NCI-H2227 treated with DMSO at 0.1 percent for 48 hours (cell line): ENCODE results near the gene GNB1.

Source experiments
- DNase-seq: peaks from one replicate; lab custom pipeline; 2025; lab: John Stamatoyannopoulos, UW

Gene GNB1

GRCh38 chr1:1825217-1825616 lies 65.7 kb downstream of the GNB1 start:
- no peak for DNase-seq

DNA sequence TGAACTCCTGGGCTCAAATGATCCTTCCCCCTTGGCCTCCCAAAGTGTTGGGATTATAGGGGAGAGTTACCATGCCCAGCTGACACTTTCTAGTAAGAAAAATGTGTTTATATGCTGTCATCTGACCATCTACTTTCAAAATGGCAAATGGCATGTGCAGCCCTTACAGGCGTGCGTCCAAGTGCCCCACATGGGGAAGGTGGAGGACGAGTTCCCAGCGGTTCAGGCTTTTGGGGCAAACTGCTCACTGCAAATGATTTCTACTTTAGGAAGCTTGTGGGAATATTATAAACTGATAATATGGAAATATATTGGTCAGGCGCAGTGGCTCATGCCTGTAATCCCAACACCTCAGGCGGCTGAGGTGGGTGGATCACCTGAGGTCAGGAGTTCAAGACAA lies 71.1 kb downstream of the GNB1 start:
- no peak for DNase-seq

DNA sequence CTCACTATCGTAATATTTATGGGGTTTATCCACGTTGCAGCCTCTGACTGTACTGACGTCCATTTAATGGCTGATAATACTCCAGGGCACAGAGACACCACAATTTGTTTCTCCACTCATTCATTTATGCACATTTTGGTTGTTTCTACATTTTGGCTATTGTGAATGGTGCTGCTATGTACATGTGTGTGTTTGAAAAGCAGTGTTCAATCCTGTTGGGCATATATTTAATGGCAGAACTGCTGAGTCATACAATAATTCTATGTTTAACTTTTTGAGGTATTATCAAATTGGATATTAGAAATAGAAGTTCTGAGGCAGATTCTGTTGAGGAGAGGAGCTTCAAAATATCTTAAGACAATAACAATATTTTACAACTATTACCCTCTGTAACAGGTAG lies 73.7 kb downstream of the GNB1 start:
- no peak for DNase-seq

- DNase-seq, result no peak
These were observed 75.1 kb downstream of the GNB1 start for GRCh38 chr1:1815606-1816281.

GRCh38 chr1:1809489-1809888 lies 81.4 kb downstream of the GNB1 start:
- no peak for DNase-seq

DNA sequence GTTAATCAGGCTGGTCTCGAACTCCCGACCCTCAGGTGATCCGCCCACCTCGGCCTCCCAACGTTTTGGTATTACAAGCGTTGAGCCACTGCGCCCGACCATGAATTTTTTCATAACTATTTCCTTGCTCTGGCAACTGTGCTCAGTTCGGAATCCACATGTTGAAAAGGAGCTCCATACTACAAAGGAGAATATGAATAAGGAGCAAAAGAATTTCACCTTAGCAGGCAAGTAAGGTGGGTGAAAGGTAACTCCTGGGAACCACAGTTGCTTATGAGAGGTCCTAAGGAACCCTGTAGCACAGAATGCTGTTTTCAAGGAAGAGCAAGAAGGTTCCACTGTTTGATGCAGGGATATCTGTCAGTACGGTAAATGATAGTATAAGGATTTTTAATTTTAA lies 82.7 kb downstream of the GNB1 start:
- DNase-seq, result no peak

- DNase-seq, result no peak
These were observed 84.0 kb downstream of the GNB1 start for GRCh38 chr1:1806890-1807289.

GRCh38 chr1:1804301-1804700 lies 86.6 kb downstream of the GNB1 start:
- no peak for DNase-seq

GRCh38 chr1:1802871-1803270 lies 88.0 kb downstream of the GNB1 start:
- no peak for DNase-seq

DNA sequence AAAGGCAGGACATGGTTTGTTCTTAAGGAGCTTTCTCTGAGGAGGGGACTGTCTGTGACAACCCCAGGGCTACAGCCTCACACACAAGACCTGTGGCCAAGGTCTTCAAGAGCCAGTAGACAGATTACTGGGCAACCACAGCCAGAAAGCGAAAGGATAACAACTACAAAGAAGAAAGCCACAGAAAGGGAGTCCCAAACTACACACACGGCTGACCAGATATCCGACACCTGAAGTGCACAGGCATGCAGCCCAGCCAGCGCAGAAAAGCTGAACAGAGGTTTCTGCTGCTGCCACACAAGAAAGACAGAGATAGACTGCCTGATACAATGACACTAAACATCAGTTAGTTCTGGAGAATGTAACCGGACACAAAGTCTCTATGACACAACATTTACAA lies 91.2 kb downstream of the GNB1 start:
- DNase-seq, result no peak

GRCh38 chr1:1797731-1798341 lies 93.1 kb downstream of the GNB1 start:
- DNase-seq, result no peak

DNA sequence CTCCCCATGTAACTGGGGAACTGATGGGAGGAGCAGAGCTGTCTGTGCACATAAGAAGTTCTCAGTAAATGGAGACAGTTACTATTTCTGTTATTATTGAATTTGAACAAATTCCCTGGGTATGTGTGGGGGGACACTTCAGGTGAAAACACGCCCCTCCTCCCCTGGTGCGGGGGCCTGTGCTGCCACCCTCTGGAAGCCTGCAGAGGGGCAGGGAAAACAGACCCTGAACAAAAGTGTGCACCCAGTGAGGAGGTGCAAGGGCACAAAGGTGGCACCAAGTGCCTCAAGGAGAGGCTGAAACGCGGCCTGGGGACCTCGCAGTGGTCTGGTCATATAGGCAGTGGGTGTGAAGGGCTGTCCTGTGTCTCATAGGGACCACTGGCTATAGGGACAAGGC lies 94.4 kb downstream of the GNB1 start:
- no peak for DNase-seq

DNA sequence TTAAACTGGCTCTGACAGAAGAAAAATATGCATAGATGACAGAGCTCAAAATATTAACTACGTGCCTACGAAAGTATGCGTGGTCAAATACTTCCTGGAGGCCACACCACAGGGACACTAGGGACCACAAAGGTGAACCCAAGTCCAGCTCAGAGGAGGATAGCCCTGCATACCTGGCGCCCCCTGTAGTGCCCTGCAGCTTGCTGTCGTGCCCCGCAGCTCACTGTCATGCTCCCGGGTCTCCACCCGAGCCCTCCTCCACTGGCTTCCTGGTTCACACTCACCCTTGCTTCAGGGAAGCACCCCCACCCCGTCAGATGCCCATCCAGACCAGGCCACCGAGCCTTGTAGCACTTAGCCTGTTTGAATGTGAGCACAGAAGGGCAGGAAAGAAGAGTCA lies 95.9 kb downstream of the GNB1 start:
- no peak for DNase-seq

- no peak for DNase-seq
These were observed 97.2 kb downstream of the GNB1 start for GRCh38 chr1:1793481-1794244.

- no peak for DNase-seq
These were observed 102.0 kb downstream of the GNB1 start for GRCh38 chr1:1788646-1789431.

DNA sequence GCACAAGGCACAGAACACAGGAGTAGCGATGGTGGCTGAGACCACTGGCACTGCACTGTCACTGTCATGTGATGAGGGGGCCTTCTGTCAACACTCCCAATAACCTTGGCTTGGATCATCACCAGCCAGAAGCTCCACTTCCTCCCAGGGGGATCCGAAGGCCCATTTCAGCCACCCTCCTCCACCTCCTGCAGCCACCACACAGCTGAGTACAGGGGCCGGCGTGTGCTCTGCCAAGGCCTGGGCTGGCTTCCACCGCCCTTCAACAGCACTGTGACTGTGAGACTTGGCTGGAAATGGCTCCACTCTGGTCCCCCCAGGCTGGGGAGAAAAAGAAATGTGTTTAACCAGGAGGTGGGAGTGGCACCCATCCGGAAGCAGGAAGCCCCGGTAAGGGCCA lies 102.8 kb downstream of the GNB1 start:
- DNase-seq, result no peak

DNA sequence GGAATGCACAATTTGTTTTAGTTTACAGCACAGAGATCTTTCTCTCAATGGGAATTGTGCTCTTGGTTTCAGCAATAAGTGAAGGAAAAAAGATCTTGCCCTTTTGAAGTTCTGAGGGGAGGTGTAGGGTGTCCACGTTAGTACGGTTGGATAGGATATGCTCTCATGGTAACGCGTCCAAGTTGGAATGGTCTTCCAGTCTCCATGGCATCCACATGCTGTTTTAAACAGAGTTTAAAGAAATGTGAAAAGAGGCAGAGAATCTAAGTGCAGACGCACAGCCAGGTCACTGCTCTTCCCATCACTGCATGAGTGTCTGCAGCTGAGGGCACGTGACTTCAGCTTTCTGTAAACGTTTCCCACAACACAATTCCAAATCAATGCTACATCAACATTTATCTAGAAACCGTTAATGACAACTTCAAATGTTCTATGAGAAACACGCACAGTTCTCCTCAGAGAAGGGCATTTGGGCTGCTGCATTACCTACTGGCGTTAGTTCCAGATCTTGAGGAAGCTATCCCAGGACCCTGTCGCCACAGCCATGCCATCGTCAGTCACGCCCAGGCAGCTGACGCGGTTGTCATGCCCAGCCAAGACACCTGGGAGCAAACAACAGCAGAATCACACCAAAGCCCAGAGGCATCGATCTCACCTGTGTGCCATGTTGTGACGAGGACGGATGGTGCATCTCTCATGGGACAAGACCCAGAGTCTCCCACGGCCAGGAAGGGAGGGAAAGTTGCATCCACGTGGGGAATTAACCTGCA lies 103.9 kb downstream of the GNB1 start:
- no peak for DNase-seq

DNA sequence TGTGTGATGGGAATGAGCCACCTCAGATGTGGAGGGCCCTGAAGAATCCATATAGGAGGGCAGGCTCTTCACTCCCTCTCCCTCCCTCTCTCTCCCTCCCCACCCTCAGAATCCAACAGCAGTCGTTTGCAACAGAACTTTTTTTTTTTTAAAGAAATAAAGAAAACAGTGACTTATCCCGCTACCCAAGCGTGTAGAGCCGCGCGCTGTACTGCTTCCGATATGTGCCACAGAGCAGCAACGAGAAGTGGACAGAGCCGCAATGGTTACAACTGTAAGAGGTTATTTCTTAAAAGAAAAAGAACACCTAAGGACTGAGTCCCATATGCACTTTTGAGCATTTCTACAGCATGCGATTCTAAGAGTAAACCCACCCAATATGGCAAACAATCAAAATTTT lies 105.2 kb downstream of the GNB1 start:
- no peak for DNase-seq

- DNase-seq, result no peak
These were observed 106.0 kb downstream of the GNB1 start for GRCh38 chr1:1784933-1785332.

DNA sequence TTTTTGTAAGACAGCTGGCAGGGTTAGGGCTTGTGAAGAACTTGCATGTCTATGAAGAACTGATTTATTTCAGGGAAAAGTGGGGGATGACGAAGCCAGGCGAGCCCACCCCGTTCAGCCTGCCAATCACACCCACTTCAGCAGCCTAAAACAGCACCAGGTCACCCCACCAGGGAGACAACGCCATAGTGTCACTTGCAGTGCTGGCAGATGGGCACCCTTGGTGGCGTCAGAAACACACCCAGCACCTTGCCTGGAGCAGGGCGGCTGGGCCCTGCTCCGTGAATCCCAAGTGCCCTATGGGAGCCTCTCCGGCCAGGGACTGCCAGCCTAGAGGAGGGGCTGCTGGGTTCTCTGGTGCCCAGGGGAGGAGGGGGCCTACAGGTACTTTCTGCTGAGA lies 107.6 kb downstream of the GNB1 start:
- DNase-seq, result no peak

DNA sequence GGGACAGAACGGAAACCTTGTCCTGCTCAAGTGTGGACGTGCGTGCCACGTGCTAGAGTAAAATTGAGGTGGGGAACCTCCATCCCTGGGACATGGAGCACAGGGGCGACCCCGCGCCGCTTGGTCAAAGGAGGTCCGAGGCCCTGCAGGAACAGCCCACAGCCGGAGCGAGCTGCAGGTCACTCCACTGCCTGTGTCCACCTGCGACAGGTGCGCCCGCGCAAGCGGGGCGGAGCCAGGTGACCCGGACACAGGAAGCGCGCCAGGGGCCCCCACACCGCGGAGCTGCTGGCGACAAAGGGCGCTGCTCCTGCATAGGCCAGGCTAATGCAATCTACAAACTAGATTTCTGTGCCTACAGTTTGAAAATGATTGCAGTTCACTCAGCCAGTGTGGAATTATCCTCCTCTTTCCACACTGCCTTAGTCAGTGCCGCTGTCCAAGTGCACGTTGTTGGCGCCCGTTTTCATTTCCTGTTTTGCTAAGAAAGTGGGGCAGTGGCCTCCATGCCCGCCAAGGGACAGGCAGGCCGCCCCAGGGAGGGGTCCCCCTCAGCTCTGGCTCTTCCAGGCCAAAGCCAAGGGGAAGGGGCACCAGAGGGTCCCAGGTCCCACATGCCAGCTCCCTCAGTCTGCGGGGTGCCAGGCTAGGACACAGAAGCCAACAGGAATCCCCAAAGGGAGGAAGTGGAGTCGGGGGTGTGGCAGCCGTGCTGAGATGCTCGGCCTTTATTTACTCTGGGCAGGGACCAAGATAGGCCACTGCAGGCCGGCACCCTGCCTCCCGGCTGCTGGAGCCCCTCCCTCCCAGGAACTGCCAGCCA lies 108.3 kb downstream of the GNB1 start:
- no peak for DNase-seq
